GM21381 (cell line): ENCODE measurements around the gene ATP11A.
"Not testable (repeated sequence)": the region's sequence is repeated elsewhere in the genome, so short reads cannot be mapped to it uniquely, and the experiment has no call there.

Source experiments
- ATAC-seq: cut with Tn5 transposase; IDR thresholded peaks from one replicate; pipeline ENCODE4 v1.9.1; 2021; ENCODE audit warnings: mild to moderate bottlenecking, moderate library complexity; ENCODE audit not compliant: unreplicated experiment

The ATP11A gene

DNA sequence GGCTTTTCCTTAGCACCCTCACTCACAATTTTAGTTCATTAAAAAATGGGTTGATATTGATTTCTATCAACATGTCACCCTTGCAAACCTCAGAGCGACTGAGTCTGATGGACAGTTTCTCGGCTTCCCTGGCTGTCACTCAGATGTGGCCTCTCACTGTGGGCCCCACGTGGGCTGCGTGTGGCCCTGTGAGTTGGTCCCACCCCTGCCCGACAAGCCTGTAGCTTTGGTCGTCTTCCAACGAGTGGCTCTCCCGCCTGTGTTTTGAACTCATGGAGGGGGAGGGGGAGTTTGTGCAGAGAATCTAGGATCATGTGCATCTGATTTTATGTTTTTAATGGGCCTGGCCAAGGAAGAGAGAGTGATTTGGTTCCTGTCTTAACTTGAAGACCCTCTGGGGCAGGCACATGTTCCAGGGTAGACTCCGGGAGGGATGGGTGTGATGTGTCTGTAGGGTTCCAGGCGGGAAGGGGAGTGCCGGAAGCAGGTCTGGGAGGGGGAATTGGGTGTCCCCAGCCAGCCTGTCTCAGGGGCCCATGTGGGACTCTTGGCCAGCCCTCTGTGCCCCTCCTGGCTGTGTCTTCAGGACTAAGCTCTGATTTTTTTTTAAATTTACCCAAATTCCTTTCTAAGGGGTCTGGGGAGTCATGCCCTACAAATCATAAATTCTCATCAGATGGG, 18.9 kb downstream of the ATP11A start:
- ATAC-seq = no peak

- ATAC-seq = not testable (repeated sequence)
Observed at GRCh38 chr13:112709316-112709715, 19.5 kb downstream of the ATP11A start.

GRCh38 chr13:112709825-112710783, 20.3 kb downstream of the ATP11A start:
- no peak for ATAC-seq

DNA sequence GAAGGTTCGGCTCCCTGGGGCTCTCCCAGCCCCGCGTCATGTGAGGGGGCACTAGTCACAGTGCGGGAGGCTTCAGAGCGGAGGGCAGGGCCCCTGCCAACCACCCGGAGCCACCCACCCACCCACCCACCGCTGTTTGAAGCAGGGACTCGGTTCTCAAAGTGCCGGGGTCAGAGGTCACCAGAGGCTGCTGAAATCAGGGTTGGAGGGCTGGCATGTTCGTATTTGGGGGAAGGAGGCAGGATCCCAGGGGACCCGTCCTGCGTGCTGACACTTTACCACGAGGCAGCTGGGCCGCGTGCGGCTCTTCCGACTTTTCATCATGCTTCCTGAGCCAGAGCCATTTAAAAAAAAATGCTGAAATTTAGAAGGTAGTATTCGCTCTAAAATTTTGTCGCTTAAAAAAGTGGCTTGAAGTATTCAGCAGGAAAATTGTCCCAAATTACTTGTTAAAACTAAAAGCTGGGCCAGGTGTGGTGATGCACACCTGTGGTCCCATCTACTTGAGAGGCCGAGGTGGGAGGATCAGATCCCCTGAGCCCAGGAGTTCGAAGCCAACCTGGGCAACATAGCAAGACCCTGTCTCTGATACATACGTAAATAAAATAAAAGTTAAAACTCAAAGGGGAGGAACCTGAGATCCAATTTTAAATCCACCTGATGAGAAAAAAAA, 21.2 kb downstream of the ATP11A start:
- ATAC-seq = no peak

- ATAC-seq = no peak
Observed at GRCh38 chr13:112711528-112712265, 21.9 kb downstream of the ATP11A start.

DNA sequence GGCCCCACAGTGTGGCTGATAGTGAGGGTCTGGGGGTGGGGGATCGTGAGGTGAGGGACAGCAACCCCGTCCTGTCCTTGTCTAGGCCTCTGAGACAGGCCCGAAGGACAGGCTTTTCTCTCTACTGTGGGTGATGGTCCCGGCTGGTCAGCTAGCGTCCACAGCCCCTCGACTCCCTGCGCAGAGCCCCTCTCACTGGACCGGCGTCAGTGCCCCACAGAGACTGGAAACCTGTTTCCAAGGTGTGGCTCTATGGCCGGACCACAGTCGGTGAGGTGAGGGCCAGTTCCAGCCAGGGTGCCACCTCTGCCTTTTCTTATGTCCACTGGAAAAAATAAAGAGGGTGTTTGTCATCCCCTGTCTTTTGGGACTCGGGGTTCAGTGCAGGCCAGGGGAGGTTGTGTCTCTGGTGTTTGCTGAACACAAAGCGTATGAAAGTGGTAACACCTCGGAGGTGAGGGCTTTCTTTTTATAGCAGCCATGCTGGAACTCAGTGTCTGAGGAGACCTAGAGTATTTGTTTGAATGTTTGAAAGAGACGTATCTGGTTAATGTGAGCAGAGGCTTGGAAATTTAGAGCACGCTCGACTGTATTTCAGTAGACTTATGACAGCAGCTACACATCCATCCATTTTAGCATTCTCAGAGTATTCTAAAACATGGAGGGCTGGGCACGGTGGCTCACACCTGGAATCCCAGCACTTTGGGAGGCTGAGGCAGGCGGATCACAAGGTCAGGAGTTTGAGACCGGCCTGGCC, 22.8 kb downstream of the ATP11A start:
- no peak for ATAC-seq

GRCh38 chr13:112713517-112714253, 23.8 kb downstream of the ATP11A start:
- ATAC-seq = no peak

DNA sequence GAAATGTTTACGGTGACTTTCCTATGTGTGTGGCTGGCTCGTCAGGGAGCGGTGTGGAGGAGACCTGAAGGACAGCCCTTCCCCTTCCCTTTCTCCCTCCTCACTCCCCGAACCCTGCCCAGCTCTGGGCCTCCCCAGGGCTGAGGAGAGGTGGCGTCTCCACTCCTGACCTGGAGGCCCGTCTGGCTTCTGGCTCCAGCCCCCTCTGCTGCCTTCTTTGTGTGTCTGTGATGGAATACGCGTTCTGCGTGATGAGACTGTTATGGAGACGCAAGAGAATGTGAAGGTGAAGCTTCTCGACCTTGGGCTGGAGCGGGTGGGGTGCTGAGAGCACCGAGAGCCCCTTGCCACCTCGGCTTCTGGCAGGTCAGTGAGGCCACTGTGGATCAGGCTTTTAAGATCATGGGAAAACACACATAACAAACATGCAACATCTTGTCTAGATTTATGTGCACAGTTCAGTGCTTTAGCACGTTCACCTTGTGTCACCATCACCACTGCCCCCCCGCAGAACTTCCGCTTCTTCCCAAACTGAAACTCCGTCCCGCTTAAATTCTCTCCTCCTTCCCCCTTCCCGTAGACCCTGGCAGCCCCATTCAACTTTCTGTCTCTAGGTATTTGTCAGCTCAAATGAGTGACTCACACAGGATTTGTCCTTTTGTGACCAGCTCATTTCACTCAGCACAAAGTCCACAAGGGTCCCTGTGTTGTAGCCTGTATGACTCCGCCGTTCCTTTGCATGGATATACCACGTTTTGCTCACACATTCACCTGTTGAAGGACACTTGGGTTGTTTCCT, 24.7 kb downstream of the ATP11A start:
- ATAC-seq = no peak

DNA sequence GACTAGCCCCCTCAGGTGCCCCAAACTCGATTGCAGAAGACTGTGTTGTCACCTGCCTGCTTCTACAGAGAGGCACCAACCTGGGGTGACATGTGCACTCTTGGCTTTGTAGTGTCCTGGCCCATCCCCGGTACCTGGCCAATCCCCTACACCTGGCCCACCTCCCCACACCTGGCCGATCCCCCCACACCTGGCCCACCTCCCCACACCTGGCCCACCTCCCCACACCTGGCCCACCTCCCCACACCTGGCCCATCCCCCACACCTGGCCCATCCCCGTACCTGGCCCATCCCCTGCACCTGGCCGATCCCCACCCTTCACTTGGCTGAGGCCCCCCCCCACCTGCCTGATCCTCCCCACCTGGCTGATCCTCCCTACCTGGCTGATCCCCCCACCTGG, 25.4 kb downstream of the ATP11A start:
- ATAC-seq = no peak

GRCh38 chr13:112715715-112716460, 26.1 kb downstream of the ATP11A start:
- no peak for ATAC-seq

DNA sequence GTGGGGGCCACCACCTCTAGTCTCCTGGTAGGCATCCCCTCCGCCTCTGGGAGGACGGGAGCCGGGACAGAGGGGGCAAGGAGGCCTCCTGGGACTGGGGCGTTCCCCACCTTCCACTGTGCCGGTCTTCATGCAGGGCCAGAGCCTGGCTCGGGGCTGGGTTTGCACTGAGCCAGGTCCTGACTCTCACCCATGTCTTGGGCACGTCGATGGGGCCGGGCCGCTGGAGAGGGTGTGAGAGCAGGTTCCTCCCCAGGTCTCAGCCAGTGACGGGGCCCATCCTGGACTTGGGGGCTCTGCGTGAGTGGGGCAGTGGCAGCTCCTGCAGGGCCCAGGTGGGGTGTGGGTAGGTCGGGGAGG, 26.6 kb downstream of the ATP11A start:
- no peak for ATAC-seq

DNA sequence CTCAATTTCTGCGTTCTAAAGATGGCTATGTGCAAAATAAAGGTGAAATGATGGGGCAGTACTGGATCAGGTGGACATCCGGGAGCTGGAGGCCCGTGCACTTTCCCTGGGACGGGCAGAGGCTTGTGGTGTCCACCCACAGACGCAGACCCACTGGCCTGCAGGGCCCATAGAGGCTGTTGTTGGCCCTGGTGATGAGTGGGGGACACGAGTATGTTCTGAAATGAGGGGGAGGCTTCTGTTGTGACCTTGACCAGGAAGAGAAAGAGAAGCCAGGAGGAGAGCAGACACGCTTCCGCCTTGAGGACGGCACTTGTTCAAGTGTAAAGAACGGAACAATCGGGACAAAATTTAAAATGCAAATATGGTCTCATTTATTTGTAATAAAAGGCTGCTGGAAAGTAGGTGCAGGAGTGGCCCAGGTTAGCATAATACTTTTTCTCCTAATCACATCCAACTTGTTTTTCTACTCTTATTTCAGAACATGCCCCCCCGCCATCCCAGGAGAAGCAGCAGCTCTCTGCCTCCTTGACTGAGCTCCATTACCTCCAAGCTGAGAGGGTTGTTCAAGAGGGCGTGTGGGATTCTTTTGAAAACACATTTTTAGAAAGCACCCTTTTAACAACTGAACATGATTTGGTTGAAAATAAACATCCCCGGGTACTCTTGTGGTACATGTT, 27.1 kb downstream of the ATP11A start:
- ATAC-seq = no peak

GRCh38 chr13:112718318-112718717, 28.5 kb downstream of the ATP11A start:
- ATAC-seq = no peak

DNA sequence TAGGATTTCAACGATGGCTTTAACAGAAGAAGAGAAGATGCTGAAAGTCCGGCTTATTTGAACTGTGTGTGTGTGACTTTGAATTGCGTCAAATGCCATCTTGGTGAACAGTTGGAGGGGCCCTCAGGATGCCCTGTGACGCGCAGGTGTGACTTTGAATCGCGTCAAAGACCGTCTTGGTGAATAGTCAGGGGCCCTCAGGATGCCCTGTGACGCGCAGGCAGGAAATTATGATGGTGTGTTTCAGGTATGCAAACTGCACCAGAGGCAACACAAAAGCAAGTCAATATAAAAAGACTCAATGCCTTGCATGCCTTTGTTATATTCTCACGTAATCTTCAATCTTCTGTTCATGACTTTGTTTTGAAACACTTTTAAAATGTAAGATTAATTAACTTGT, 29.2 kb downstream of the ATP11A start:
- no peak for ATAC-seq

DNA sequence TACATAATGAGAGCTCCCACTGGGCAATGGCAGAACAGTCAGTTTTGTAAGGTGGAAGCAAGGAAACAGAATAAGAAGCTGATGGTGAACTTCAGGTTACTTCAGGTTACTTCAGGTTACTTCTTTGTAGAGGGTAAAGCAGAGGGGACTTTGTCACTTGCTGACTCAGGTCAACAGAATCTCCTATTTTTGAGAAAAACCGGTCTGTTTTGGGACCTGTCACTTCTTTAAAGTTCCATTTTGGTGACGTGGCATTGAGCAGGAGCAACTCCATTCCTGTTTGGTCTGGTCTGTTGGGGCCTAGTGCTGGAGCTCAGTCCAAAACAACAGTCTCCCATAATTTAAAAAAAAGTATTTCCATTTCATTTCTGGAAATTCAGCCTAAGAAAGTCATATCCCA, 29.7 kb downstream of the ATP11A start:
- ATAC-seq = no peak

GRCh38 chr13:112720251-112720650, 30.4 kb downstream of the ATP11A start:
- no peak for ATAC-seq

DNA sequence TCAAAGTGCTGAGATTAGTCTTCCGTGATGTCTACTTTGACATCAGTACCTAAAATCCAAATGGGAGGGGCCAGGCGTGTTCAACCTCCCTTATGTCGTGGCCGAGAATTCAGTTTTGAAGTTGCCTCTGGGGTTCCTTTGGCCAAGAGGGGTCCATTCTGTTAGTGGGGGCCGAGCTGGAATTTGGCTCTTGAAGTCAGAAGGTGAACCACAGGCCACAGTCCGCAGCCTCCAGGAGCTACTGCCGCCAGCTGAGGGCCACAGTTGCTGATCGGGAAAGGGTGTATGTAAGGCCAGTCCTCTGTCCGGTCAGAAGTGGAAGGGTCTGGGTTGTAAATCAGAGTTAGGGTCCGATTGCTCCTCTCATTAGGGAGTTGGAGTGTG, 31.0 kb downstream of the ATP11A start:
- no peak for ATAC-seq
